Activated CD4-positive, alpha-beta T cell treated with anti-CD3 and anti-CD28 coated beads for 1 hour (primary cell): ENCODE measurements around the gene CD81.

ENCODE experiments used
- DNase-seq: peaks from one replicate; pipeline ENCODE4 v3.0.0-alpha.2; 2020

CD81 gene

GRCh38 chr11:2391181-2391975, 14.3 kb downstream of the CD81 start:
- DNase-seq: no peak

GRCh38 chr11:2392241-2392959, 15.3 kb downstream of the CD81 start:
- no peak for DNase-seq

GRCh38 chr11:2393111-2393868, 16.2 kb downstream of the CD81 start:
- no peak for DNase-seq

GRCh38 chr11:2393941-2394817, 17.1 kb downstream of the CD81 start:
- DNase-seq: no peak

GRCh38 chr11:2394818-2395105, 17.7 kb downstream of the CD81 start:
- DNase-seq: no peak

- no peak for DNase-seq
Observed at GRCh38 chr11:2395211-2395730, 18.2 kb downstream of the CD81 start.

GRCh38 chr11:2395856-2396255, 18.7 kb downstream of the CD81 start:
- DNase-seq: no peak

GRCh38 chr11:2396471-2396870, 19.4 kb downstream of the CD81 start:
- DNase-seq: no peak

- DNase-seq: no peak
Observed at GRCh38 chr11:2397005-2397404, 19.9 kb downstream of the CD81 start.

- DNase-seq: no peak
Observed at GRCh38 chr11:2398664-2399355, 21.7 kb downstream of the CD81 start.

- no peak for DNase-seq
Observed at GRCh38 chr11:2399488-2400068, 22.5 kb downstream of the CD81 start.

- peak; percentile 99 for DNase-seq
Observed at GRCh38 chr11:2400069-2400761, 23.1 kb downstream of the CD81 start, which contains the start of gene TSSC4. Gene TSSC4 (plus strand): TSS chr11:2400750. CDS start chr11:2402634, 1,884 bp downstream.

- peak; percentile 22 for DNase-seq
Observed at GRCh38 chr11:2400762-2401435, 23.8 kb downstream of the CD81 start.

- no peak for DNase-seq
Observed at GRCh38 chr11:2401436-2401984, 24.4 kb downstream of the CD81 start.

- DNase-seq: no peak
Observed at GRCh38 chr11:2402106-2402505, 25.0 kb downstream of the CD81 start.

GRCh38 chr11:2402890-2403645, 26.0 kb downstream of the CD81 start:
- no peak for DNase-seq

GRCh38 chr11:2404735-2405196, 27.7 kb downstream of the CD81 start:
- DNase-seq: no peak

- DNase-seq: no peak
Observed at GRCh38 chr11:2406451-2406850, 29.3 kb downstream of the CD81 start.

GRCh38 chr11:2406878-2407410, 29.8 kb downstream of the CD81 start:
- no peak for DNase-seq
